T-helper 1 cell treated with Interleukin-12 subunit alpha and Interleukin-12 subunit beta and Interleukin-4 antibody, amounts not matched to agents 30 μg/mL and 1 μg/mL, for 36 hours (primary cell): ENCODE results near the gene MTCL3.
"Not testable (repeated sequence)": the region's sequence is repeated elsewhere in the genome, so short reads cannot be mapped to it uniquely, and the experiment has no call there.

ENCODE experiments used
- H3K27ac Mint-ChIP-seq: one replicate; pipeline ENCODE4 v1.8.0; 2021; ENCODE audit warnings: mild to moderate bottlenecking, mixed read lengths
- H3K27me3 Mint-ChIP-seq: one replicate; pipeline ENCODE4 v1.8.0; 2021; ENCODE audit warnings: low read depth, mixed read lengths
- H3K36me3 Mint-ChIP-seq: one replicate; pipeline ENCODE4 v1.8.0; 2021; ENCODE audit warnings: low read depth, mixed read lengths
- H3K4me1 Mint-ChIP-seq: one replicate; pipeline ENCODE4 v1.8.0; 2021; ENCODE audit warnings: low read depth, mixed read lengths
- H3K4me3 Mint-ChIP-seq: one replicate; pipeline ENCODE4 v1.8.0; 2021; ENCODE audit warnings: mild to moderate bottlenecking, moderate library complexity, mixed read lengths
- H3K9me3 Mint-ChIP-seq: one replicate; pipeline ENCODE4 v1.8.0; 2021; ENCODE audit warnings: mixed read lengths

MTCL3 gene

DNA sequence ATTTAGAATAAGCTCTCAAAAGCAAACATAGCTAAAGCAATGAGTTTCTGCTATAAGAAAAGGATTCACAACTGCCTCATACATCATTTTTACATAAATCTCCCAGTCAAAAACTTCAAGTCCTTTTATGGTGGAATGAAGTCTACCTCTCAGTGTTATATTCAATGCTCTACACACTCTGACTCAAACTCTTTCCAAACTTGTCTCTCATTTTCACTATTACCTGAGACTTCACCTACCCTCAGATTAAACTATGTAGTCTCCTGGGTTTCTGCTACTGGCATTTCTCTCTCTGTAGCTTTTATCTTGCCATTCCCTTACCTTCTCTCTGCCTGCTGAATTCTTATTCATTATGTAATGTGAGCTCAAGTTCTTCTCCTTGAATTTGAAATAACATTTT is 71.4 kb downstream of the MTCL3 start:
- no peak overlapping the region for H3K4me3 Mint-ChIP-seq
- H3K9me3 Mint-ChIP-seq, result no peaks in the 10 kb centered on the region
- H3K4me1 Mint-ChIP-seq, result no peaks in the 10 kb centered on the region
- H3K36me3 Mint-ChIP-seq, result peaks cover 15% of the 10 kb centered on the region
- no peak overlapping the region for H3K27ac Mint-ChIP-seq
- no peaks in the 10 kb centered on the region for H3K27me3 Mint-ChIP-seq

DNA sequence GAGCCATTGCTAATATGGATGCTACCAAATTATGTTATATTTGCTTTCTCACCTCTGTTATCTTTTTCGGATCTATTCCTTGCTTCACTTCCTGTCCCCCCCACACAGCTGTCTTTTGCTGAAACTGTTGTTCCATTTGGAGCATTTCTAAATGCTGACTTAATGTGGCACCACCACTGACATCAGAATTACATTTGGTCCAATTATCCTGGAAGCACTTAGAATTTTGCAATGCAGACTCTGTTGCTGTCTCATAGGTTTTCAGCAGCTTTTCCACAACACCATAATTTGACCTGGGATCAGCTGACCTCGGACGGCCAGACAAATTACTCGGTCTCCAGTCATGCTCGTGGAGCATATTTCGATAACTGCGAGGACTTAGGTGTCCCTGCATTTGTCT is 72.8 kb downstream of the MTCL3 start:
- H3K27ac Mint-ChIP-seq, result no peak overlapping the region
- peaks cover 16% of the 10 kb centered on the region for H3K36me3 Mint-ChIP-seq
- no peaks in the 10 kb centered on the region for H3K4me1 Mint-ChIP-seq
- H3K4me3 Mint-ChIP-seq, result no peak overlapping the region
- no peaks in the 10 kb centered on the region for H3K27me3 Mint-ChIP-seq
- H3K9me3 Mint-ChIP-seq, result no peaks in the 10 kb centered on the region

DNA sequence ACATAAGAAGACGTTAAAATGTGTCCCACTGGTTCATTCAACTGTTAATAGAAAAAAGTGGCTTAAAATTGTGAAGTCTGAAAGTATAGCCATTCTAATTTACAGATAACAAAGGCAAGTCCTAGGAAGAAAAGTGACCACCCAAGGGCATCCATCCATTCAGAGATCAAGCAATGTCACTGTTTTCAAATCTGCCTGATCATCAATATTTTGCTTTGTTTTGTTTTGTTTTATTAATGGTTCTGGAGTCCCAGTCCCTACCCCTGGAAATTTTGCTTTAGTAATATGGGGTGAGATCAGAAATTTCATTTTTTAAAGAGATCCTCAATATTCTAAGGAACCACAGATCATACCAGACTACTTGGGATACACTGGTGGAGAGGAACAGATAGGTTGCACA is 77.3 kb downstream of the MTCL3 start:
- no peak overlapping the region for H3K4me3 Mint-ChIP-seq
- no peaks in the 10 kb centered on the region for H3K4me1 Mint-ChIP-seq
- no peaks in the 10 kb centered on the region for H3K9me3 Mint-ChIP-seq
- peaks cover 3% of the 10 kb centered on the region for H3K27me3 Mint-ChIP-seq
- H3K27ac Mint-ChIP-seq, result no peak overlapping the region
- H3K36me3 Mint-ChIP-seq, result peaks cover 8% of the 10 kb centered on the region

DNA sequence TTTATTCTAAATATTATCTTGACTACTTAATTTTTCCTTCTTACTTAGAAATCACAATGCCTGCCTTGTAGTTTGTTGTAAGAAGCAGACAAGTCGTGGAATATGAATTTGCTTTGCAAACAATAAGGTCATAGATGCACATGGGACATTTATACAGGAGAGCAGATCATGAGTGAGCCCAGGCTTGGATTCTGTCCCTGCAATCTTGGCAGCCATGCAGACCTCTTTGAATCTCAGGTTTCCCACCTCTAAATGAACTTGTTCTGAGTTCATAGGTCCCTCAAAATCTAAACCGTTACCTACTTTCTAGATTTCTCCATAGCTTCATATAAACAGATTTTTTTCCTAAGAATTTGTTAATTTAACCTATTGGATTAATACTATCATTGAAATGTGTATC is 79.4 kb downstream of the MTCL3 start:
- peaks cover 7% of the 10 kb centered on the region for H3K36me3 Mint-ChIP-seq
- H3K4me3 Mint-ChIP-seq, result no peak overlapping the region
- no peaks in the 10 kb centered on the region for H3K9me3 Mint-ChIP-seq

DNA sequence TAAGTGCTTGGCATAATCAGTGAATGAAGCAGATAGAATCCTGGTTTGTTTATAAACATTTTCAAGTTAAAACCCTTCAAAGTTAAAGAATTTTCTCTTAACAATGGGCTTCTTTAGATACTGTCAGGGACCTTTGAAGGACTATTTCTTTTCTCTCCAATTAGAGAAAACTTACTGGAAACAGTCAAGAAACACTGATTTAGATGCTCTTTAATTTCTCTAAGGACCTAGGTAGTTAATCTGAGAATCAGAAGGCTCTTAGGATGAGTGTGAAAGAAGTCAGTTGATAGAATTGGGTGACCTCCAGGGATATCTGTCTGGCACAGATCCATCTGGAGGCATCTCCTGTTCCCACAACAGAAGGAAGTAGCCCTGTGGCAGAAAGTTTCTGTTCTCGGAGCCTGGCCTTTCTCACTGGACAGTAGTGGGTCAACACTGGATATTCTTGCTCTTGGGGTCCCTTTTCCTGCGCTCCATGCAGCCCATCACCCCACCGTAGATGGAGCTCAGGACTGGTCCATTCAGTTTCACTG is 82.5 kb downstream of the MTCL3 start:
- H3K36me3 Mint-ChIP-seq, result peaks cover 2% of the 10 kb centered on the region
- H3K27ac Mint-ChIP-seq, result no peak overlapping the region
- H3K27me3 Mint-ChIP-seq, result peaks cover 3% of the 10 kb centered on the region
- no peak overlapping the region for H3K4me3 Mint-ChIP-seq
- H3K4me1 Mint-ChIP-seq, result no peaks in the 10 kb centered on the region
- H3K9me3 Mint-ChIP-seq, result no peaks in the 10 kb centered on the region

More for the DNA sequence above, 79.4 kb downstream of the MTCL3 start:
- H3K4me1 Mint-ChIP-seq, result no peaks in the 10 kb centered on the region
- H3K27me3 Mint-ChIP-seq, result peaks cover 3% of the 10 kb centered on the region
- H3K27ac Mint-ChIP-seq, result no peak overlapping the region

DNA sequence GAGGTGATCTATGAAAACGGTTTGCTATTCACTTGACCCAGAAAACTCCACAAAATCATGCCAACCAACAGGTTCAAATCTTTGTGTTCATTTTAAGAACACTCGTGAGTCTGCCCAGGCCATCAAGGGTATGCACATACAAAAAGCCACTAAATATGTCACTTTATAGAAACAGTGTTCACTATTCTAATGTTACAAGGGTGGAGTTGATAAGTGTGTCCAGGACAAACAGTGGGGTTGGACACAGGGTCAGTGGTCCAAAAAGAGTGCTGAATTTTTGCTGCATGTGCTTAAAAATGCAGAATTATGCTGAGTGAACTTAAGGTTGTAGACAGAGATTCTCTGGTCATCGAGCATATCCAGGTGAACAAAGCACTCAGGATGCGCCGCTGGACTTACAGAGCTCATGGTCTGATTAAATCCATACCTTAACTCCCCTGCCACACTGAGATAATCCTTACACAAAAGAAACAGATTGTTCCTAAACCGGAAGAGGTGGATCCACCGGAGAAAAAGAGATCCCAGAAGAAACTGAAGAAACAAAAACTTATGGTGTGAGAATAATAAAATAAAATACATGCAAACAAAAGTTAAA is 83.4 kb downstream of the MTCL3 start:
- H3K9me3 Mint-ChIP-seq, result no peaks in the 10 kb centered on the region
- H3K4me1 Mint-ChIP-seq, result no peaks in the 10 kb centered on the region
- no peak overlapping the region for H3K27ac Mint-ChIP-seq
- H3K36me3 Mint-ChIP-seq, result no peaks in the 10 kb centered on the region
- no peak overlapping the region for H3K4me3 Mint-ChIP-seq
- H3K27me3 Mint-ChIP-seq, result peaks cover 7% of the 10 kb centered on the region

DNA sequence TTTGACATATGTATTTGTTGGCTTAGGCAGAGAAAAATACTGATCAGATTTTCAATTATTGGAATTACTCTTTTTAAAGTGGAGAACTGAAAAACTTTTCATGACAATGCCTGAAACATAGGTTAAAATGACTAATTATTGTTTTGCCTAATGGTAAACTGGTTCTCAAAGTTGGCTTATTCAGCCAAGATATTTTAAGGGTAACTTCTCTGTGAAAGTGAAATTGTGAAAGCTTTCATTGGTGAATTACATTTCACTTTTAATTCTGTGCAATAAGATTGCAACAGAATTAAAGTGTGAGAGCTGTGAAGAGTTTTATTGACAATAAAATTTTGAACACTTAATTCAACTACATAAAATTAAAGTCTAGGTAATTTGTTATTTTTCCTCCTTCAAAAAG is 84.5 kb downstream of the MTCL3 start:
- Mint-ChIP-seq H3K27me3 (peaks cover 7% of the 10 kb centered on the region), H3K4me3 (no peak overlapping the region), H3K9me3 (no peaks in the 10 kb centered on the region), H3K36me3 (no peaks in the 10 kb centered on the region), H3K27ac (no peak overlapping the region), H3K4me1 (no peaks in the 10 kb centered on the region)

DNA sequence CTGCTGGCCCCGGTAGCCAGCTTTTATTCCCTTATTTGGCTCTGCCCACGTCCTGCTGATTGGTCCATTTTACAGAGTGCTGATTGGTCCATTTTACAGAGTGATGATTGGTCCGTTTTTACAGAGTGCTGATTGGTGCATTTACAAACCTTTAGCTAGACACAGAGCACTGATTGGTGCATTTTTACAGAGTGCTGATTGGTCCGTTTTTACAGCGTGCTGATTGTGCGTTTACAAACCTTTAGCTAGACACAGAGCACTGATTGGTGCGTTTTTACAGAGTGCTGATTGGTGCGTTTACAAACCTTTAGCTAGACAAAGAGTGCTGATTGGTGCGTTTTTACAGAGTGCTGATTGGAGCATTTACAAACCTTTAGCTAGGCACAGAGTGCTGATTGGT is 90.6 kb downstream of the MTCL3 start:
- H3K4me1 Mint-ChIP-seq, H3K36me3 Mint-ChIP-seq, H3K9me3 Mint-ChIP-seq, H3K4me3 Mint-ChIP-seq, H3K27me3 Mint-ChIP-seq, H3K27ac Mint-ChIP-seq: not testable (repeated sequence)

DNA sequence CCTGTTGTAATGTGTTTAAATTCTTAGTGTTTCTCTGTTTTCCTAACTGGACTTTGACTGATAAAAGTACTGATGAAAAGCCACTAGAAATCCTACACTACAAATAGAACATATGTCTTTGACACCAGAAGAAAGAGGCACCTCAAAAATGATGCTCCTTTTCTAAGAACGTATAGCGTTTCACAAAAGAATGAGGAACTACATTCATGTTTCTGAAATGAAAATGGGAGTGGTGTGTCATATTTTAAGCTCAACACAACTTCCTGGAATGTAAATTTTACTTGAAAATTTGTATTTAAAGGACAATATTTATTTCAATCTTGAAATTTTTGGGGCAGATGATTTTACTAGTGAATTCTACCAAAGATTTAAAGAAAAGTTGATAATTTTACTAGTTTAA is 95.2 kb downstream of the MTCL3 start:
- H3K27me3 Mint-ChIP-seq, result no peaks in the 10 kb centered on the region
- no peak overlapping the region for H3K27ac Mint-ChIP-seq
- peaks cover 5% of the 10 kb centered on the region for H3K9me3 Mint-ChIP-seq
- no peak overlapping the region for H3K4me3 Mint-ChIP-seq
- H3K36me3 Mint-ChIP-seq, result peaks cover 2% of the 10 kb centered on the region
- H3K4me1 Mint-ChIP-seq, result peaks cover 16% of the 10 kb centered on the region
